GM19467 (cell line): ENCODE data around the gene SMIM1.

Experiments
- ATAC-seq: cut with Tn5 transposase; IDR thresholded peaks from one replicate; pipeline ENCODE4 v1.9.1; 2021; ENCODE audit warnings: mild to moderate bottlenecking, moderate library complexity; ENCODE audit not compliant: unreplicated experiment

SMIM1 gene

GRCh38 chr1:3817821-3818597 lies 45.5 kb downstream of the SMIM1 start:
- no peak for ATAC-seq

- ATAC-seq: no peak
These were observed 47.2 kb downstream of the SMIM1 start for GRCh38 chr1:3819771-3820200.

- no peak for ATAC-seq
These were observed 47.8 kb downstream of the SMIM1 start for GRCh38 chr1:3820316-3820715.

GRCh38 chr1:3821004-3821403 lies 48.5 kb downstream of the SMIM1 start:
- no peak for ATAC-seq

- ATAC-seq: no peak
These were observed 48.9 kb downstream of the SMIM1 start for GRCh38 chr1:3821447-3821846.

GRCh38 chr1:3821908-3822307 lies 49.4 kb downstream of the SMIM1 start:
- ATAC-seq: no peak

- ATAC-seq: no peak
These were observed 49.9 kb downstream of the SMIM1 start for GRCh38 chr1:3822421-3822820.

- ATAC-seq: no peak
These were observed 52.1 kb downstream of the SMIM1 start for GRCh38 chr1:3824650-3825049.

GRCh38 chr1:3825356-3825755 lies 52.8 kb downstream of the SMIM1 start:
- no peak for ATAC-seq
